T1000 (cell line): Measurements from ENCODE around the gene TIGD1.

Source experiments
- DNase-seq: peaks from one replicate; lab custom pipeline; 2025; ENCODE audit warnings: mixed read lengths; lab: John Stamatoyannopoulos, UW

TIGD1 gene

GRCh38 chr2:232501794-232502390 lies 48.5 kb downstream of the TIGD1 start:
- DNase-seq, result no peak

DNA sequence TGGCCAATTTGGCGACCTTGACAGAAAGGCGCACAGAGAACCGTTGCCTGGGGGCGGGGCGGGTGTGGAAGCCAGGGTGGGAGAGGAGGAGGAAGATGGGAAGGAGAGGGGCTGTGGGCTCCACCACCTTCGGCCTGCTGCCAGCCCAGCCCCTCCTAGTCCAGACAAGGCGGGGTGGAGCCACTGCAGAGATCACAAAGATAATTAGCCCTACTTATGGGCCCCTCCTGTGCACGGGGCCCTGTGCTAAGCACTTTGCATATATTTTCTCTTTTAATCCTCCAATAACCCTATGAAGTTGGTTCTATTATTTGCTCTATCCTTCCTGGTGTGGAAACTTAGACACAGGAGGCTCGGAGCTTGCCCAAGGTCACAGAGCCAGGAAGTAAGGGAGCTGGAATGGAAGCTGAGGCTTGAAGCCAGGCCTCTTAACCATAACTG lies 49.0 kb downstream of the TIGD1 start:
- no peak for DNase-seq

GRCh38 chr2:232498452-232498851 lies 51.9 kb downstream of the TIGD1 start:
- DNase-seq, result no peak
